WTC11 (cell line): Measurements from ENCODE around the gene MNT. TPM values are rescaled to one million over a fixed set of nuclear protein-coding genes. Genes with fewer than 3 reads are reported as not detected.

Source experiments
- ATAC-seq: fragments of 200-7000 bp; cut with Tn5 transposase; 2 replicates; pipeline ENCODE4 v1.10.0; 2021; ENCODE audit warnings: mild to moderate bottlenecking, moderate library complexity
- CTCF ChIA-PET: fragments of 300-600 bp; sonication (Branson Sonifier 250); formaldehyde crosslinking; loops from one replicate; lab custom pipeline; 2021; ENCODE audit warnings: antibody characterized with exemption; lab: Charles Lee
- POLR2A ChIA-PET: fragments of 350-600 bp; sonication (Branson Sonifier 250); formaldehyde crosslinking; loops from one replicate; lab custom pipeline; 2021; ENCODE audit warnings: antibody characterized with exemption; lab: Charles Lee
- DNase-seq: peaks from one replicate; pipeline ENCODE4 v3.0.0; 2021; ENCODE audit warnings: low spot score
- H3K27ac Mint-ChIP-seq: 2 replicates; pipeline ENCODE4 v1.8.0; 2021; ENCODE audit warnings: mixed read lengths
- H3K27me3 Mint-ChIP-seq: 2 replicates; pipeline ENCODE4 v1.8.0; 2021; ENCODE audit warnings: low read depth, mild to moderate bottlenecking, moderate library complexity, mixed read lengths
- H3K36me3 Mint-ChIP-seq: 2 replicates; pipeline ENCODE4 v1.8.0; 2021; ENCODE audit warnings: mixed read lengths
- H3K4me1 Mint-ChIP-seq: 2 replicates; pipeline ENCODE4 v1.8.0; 2022; ENCODE audit warnings: mixed read lengths
- H3K4me3 Mint-ChIP-seq: 2 replicates; pipeline ENCODE4 v1.8.0; 2021; ENCODE audit warnings: mild to moderate bottlenecking, moderate library complexity, mixed read lengths
- H3K9me3 Mint-ChIP-seq: 2 replicates; pipeline ENCODE4 v1.8.0; 2021; ENCODE audit warnings: mixed read lengths
- FOXK1 ChIP-seq: sonication (generic); formaldehyde crosslinking; IDR thresholded peaks from 2 replicates; pipeline ENCODE4 v1.8.0; 2022; ENCODE audit warnings: mild to moderate bottlenecking, moderate library complexity, missing genetic modification reagents
- HMGA2 ChIP-seq: fragments of 250-450 bp; sonication (Bioruptor Pico); IDR thresholded peaks from 2 replicates; pipeline ENCODE4 v1.4.0; 2021; ENCODE audit warnings: mild to moderate bottlenecking, moderate library complexity
- JUN ChIP-seq: sonication (generic); formaldehyde crosslinking; IDR thresholded peaks from 2 replicates; pipeline ENCODE4 v1.8.0; 2023; ENCODE audit warnings: mild to moderate bottlenecking, missing genetic modification reagents
- OVOL2 ChIP-seq: fragments of 250-450 bp; sonication (Bioruptor Pico); IDR thresholded peaks from 2 replicates; pipeline ENCODE4 v1.9.0; 2021; ENCODE audit warnings: mild to moderate bottlenecking, borderline replicate concordance
- ZNF219 ChIP-seq: sonication (generic); formaldehyde crosslinking; IDR thresholded peaks from 2 replicates; pipeline ENCODE4 v1.8.0; 2023; ENCODE audit warnings: missing genetic modification reagents, mild to moderate bottlenecking, borderline replicate concordance
- ZNF263 ChIP-seq: sonication (generic); formaldehyde crosslinking; IDR thresholded peaks from 2 replicates; pipeline ENCODE4 v1.8.1; 2022; ENCODE audit warnings: low read depth, mild to moderate bottlenecking, moderate library complexity, missing genetic modification reagents
- ZNF396 ChIP-seq: fragments of 250-450 bp; sonication (Bioruptor Pico); IDR thresholded peaks from 2 replicates; pipeline ENCODE4 v1.8.0; 2021; ENCODE audit warnings: mild to moderate bottlenecking, moderate library complexity, borderline replicate concordance
- ZNF423 ChIP-seq: fragments of 250-450 bp; sonication (Bioruptor Pico); IDR thresholded peaks from 2 replicates; pipeline ENCODE4 v2.1.2; 2022; ENCODE audit warnings: mild to moderate bottlenecking, moderate library complexity
- ZNF671 ChIP-seq: fragments of 250-450 bp; sonication (Bioruptor Pico); IDR thresholded peaks from 2 replicates; pipeline ENCODE4 v1.8.0; 2021; ENCODE audit warnings: mild to moderate bottlenecking
- total RNA-seq: library from RNA; stranded (reverse); gene quantifications from 3 replicates; pipeline ENCODE4 v1.2.3, GENCODE V29; 2021
- TF ChIP-seq, protein P1 (sequence below): sonication (generic); formaldehyde crosslinking; conservative IDR thresholded peaks from 2 replicates; pipeline ENCODE4 v1.8.1; 2022; ENCODE audit warnings: mild to moderate bottlenecking, missing genetic modification reagents
- TF ChIP-seq, protein P2 (sequence below): sonication (generic); formaldehyde crosslinking; IDR thresholded peaks from 2 replicates; pipeline ENCODE4 v1.8.1; 2023; ENCODE audit warnings: mild to moderate bottlenecking, missing genetic modification reagents
- TF ChIP-seq, protein P3 (sequence below): sonication (generic); formaldehyde crosslinking; IDR thresholded peaks from 2 replicates; pipeline ENCODE4 v1.8.1; 2023; ENCODE audit warnings: mild to moderate bottlenecking, missing genetic modification reagents, borderline replicate concordance
- TF ChIP-seq, protein P4 (sequence below): sonication (generic); formaldehyde crosslinking; IDR thresholded peaks from 2 replicates; pipeline ENCODE4 v1.8.0; 2022; ENCODE audit warnings: missing genetic modification reagents
- TF ChIP-seq, protein P5 (sequence below): sonication (generic); formaldehyde crosslinking; IDR thresholded peaks from 2 replicates; pipeline ENCODE4 v1.8.1; 2022; ENCODE audit warnings: low read depth, missing genetic modification reagents, borderline replicate concordance
- TF ChIP-seq, protein P6 (sequence below): sonication (generic); formaldehyde crosslinking; conservative IDR thresholded peaks from 2 replicates; pipeline ENCODE4 v1.8.1; 2023; ENCODE audit warnings: mild to moderate bottlenecking, low read depth, missing genetic modification reagents, moderate library complexity

MNT gene
- total RNA-seq, 1 experiment from 2014 or later, result 21.6 TPM

DNA sequence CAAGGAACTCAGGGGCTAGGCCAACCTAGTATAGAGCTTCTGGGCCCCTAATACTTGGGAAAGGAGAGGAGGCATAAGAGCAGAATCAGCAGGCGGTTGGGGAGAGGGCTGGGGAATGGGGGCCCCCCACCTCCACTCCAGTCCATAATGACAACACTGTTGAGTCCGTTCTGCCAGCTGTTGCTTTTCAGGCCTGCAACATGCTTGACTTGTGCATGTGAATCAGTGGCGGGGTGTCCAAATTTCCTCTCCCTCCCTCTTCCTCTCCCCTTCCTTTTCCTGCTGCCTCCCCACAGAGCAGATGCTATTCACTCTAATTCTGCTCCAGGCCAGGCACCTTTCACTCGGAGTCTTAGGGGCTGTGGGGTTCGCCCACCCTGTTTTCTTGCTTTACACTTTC, 31.8 kb downstream of the MNT start:
- ChIA-PET POLR2A (no interaction called here), CTCF (interaction anchor here (0.6 to 5.2 kb wide), 13 partner anchors 8 to 330 kb away, joined by 3 to 67 read pairs (median 7); partner anchors contain the start of genes HIC1, SGSM2 and TSR1)
- no peak for ATAC-seq
- Mint-ChIP-seq H3K4me1 (peaks cover 12% of the 10 kb centered on the region), H3K27ac (no peak overlapping the region), H3K27me3 (no peaks in the 10 kb centered on the region), H3K9me3 (no peaks in the 10 kb centered on the region), H3K36me3 (no peaks in the 10 kb centered on the region), H3K4me3 (no peak overlapping the region)
- no peak for DNase-seq
- no peak for TF ChIP-seq FOXK1 (CRISPR knock-in tag)
- no peak for TF ChIP-seq ZNF396
- TF ChIP-seq, protein P1, sequence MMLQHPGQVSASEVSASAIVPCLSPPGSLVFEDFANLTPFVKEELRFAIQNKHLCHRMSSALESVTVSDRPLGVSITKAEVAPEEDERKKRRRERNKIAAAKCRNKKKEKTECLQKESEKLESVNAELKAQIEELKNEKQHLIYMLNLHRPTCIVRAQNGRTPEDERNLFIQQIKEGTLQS (CRISPR knock-in tag), result no peak
- TF ChIP-seq ZNF423 (CRISPR knock-in tag), result no peak
- no peak for TF ChIP-seq ZNF671

DNA sequence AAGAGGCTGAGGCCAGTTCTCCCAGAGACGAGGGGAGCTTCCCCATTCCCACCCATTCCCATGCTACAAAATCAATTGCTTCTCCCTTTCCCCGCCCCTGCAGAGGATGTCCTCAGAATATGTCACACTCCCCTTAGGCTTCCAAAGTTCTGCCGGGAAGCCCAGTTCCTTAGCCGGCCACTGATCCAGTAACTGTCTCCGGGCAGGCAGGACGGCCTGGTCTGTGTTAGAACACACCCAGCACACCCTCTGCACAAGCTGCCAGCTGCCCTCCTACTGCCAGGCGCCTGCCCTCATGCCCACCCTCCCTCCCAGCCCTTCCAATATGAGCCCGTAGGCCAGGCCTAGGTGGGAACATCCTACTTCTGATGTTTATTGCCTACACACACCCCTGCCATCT, 32.5 kb downstream of the MNT start:
- no peaks in the 10 kb centered on the region for H3K9me3 Mint-ChIP-seq
- TF ChIP-seq, protein P2, sequence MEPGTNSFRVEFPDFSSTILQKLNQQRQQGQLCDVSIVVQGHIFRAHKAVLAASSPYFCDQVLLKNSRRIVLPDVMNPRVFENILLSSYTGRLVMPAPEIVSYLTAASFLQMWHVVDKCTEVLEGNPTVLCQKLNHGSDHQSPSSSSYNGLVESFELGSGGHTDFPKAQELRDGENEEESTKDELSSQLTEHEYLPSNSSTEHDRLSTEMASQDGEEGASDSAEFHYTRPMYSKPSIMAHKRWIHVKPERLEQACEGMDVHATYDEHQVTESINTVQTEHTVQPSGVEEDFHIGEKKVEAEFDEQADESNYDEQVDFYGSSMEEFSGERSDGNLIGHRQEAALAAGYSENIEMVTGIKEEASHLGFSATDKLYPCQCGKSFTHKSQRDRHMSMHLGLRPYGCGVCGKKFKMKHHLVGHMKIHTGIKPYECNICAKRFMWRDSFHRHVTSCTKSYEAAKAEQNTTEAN (CRISPR knock-in tag), result no peak
- TF ChIP-seq ZNF396 (no peak), JUN (CRISPR knock-in tag) (no peak), ZNF219 (no peak), HMGA2 (no peak), ZNF263 (CRISPR knock-in tag) (no peak), OVOL2 (no peak)
- TF ChIP-seq, protein P3, sequence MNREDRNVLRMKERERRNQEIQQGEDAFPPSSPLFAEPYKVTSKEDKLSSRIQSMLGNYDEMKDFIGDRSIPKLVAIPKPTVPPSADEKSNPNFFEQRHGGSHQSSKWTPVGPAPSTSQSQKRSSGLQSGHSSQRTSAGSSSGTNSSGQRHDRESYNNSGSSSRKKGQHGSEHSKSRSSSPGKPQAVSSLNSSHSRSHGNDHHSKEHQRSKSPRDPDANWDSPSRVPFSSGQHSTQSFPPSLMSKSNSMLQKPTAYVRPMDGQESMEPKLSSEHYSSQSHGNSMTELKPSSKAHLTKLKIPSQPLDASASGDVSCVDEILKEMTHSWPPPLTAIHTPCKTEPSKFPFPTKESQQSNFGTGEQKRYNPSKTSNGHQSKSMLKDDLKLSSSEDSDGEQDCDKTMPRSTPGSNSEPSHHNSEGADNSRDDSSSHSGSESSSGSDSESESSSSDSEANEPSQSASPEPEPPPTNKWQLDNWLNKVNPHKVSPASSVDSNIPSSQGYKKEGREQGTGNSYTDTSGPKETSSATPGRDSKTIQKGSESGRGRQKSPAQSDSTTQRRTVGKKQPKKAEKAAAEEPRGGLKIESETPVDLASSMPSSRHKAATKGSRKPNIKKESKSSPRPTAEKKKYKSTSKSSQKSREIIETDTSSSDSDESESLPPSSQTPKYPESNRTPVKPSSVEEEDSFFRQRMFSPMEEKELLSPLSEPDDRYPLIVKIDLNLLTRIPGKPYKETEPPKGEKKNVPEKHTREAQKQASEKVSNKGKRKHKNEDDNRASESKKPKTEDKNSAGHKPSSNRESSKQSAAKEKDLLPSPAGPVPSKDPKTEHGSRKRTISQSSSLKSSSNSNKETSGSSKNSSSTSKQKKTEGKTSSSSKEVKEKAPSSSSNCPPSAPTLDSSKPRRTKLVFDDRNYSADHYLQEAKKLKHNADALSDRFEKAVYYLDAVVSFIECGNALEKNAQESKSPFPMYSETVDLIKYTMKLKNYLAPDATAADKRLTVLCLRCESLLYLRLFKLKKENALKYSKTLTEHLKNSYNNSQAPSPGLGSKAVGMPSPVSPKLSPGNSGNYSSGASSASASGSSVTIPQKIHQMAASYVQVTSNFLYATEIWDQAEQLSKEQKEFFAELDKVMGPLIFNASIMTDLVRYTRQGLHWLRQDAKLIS (CRISPR knock-in tag), result no peak
- TF ChIP-seq, protein P4, sequence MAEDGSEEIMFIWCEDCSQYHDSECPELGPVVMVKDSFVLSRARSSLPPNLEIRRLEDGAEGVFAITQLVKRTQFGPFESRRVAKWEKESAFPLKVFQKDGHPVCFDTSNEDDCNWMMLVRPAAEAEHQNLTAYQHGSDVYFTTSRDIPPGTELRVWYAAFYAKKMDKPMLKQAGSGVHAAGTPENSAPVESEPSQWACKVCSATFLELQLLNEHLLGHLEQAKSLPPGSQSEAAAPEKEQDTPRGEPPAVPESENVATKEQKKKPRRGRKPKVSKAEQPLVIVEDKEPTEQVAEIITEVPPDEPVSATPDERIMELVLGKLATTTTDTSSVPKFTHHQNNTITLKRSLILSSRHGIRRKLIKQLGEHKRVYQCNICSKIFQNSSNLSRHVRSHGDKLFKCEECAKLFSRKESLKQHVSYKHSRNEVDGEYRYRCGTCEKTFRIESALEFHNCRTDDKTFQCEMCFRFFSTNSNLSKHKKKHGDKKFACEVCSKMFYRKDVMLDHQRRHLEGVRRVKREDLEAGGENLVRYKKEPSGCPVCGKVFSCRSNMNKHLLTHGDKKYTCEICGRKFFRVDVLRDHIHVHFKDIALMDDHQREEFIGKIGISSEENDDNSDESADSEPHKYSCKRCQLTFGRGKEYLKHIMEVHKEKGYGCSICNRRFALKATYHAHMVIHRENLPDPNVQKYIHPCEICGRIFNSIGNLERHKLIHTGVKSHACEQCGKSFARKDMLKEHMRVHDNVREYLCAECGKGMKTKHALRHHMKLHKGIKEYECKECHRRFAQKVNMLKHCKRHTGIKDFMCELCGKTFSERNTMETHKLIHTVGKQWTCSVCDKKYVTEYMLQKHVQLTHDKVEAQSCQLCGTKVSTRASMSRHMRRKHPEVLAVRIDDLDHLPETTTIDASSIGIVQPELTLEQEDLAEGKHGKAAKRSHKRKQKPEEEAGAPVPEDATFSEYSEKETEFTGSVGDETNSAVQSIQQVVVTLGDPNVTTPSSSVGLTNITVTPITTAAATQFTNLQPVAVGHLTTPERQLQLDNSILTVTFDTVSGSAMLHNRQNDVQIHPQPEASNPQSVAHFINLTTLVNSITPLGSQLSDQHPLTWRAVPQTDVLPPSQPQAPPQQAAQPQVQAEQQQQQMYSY, result no peak
- TF ChIP-seq, protein P5, sequence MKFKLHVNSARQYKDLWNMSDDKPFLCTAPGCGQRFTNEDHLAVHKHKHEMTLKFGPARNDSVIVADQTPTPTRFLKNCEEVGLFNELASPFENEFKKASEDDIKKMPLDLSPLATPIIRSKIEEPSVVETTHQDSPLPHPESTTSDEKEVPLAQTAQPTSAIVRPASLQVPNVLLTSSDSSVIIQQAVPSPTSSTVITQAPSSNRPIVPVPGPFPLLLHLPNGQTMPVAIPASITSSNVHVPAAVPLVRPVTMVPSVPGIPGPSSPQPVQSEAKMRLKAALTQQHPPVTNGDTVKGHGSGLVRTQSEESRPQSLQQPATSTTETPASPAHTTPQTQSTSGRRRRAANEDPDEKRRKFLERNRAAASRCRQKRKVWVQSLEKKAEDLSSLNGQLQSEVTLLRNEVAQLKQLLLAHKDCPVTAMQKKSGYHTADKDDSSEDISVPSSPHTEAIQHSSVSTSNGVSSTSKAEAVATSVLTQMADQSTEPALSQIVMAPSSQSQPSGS, result no peak
- TF ChIP-seq, protein P6, sequence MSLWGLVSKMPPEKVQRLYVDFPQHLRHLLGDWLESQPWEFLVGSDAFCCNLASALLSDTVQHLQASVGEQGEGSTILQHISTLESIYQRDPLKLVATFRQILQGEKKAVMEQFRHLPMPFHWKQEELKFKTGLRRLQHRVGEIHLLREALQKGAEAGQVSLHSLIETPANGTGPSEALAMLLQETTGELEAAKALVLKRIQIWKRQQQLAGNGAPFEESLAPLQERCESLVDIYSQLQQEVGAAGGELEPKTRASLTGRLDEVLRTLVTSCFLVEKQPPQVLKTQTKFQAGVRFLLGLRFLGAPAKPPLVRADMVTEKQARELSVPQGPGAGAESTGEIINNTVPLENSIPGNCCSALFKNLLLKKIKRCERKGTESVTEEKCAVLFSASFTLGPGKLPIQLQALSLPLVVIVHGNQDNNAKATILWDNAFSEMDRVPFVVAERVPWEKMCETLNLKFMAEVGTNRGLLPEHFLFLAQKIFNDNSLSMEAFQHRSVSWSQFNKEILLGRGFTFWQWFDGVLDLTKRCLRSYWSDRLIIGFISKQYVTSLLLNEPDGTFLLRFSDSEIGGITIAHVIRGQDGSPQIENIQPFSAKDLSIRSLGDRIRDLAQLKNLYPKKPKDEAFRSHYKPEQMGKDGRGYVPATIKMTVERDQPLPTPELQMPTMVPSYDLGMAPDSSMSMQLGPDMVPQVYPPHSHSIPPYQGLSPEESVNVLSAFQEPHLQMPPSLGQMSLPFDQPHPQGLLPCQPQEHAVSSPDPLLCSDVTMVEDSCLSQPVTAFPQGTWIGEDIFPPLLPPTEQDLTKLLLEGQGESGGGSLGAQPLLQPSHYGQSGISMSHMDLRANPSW, result no peak
- DNase-seq, result no peak
- no peaks in the 10 kb centered on the region for H3K27me3 Mint-ChIP-seq
- ATAC-seq, result no peak
- CTCF ChIA-PET, result interaction anchor here (0.8 to 5.2 kb wide), 6 partner anchors 13 to 53 kb away, joined by 3 to 67 read pairs (median 36); partner anchors contain the start of genes SGSM2 and TSR1
- POLR2A ChIA-PET, result no interaction called here
- no peak overlapping the region for H3K4me3 Mint-ChIP-seq
- peaks cover 12% of the 10 kb centered on the region for H3K4me1 Mint-ChIP-seq
- no peaks in the 10 kb centered on the region for H3K36me3 Mint-ChIP-seq
- H3K27ac Mint-ChIP-seq, result no peak overlapping the region
